ENCODE measurements around the gene IMMT. TPM values are rescaled to one million over a fixed set of nuclear protein-coding genes. Genes with fewer than 3 reads are reported as not detected.

Gene IMMT
- total RNA-seq, 6 donors from 2014 or later = 36.7 to 65.4 (median 54.8) TPM

DNA sequence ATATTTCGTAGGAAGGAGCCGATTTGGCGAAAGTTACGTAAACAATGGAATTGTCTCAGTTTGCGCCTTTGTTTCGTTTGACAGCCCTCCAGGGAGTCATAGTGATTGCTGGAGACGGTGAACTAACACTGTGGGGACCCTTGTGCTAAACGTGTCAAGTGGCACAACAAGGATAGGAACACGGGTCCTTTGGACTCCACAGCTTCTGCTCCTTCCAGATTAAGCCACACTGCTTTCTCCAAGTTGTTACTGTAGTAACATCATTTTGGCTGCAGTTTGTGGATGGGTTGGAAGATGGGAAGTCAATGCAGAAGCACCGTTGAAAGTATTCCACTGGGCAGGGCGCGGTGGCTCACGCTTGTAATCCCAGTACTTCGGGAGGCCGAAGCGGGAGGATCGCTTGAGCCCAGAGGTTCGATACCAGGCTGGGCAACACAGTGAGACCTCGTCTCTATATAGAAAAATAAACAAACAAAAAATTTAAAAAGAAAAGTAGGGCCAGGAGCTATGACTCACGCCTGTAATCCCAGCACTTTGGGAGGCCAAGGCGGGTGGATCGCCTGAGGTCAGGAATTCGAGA, 636 bp upstream of the IMMT start:
- Histone ChIP-seq H3K27me3 (no peaks in the 10 kb centered on the region), H3K27ac (peak overlapping the region; percentile 96 to 100 (median 98)), H3K4me3 (peak overlapping the region; percentile 70 to 98 (median 76)), H3K9me3 (no peaks in the 10 kb centered on the region), H3K4me1 (peaks cover 31 to 57% (median 36%) of the 10 kb centered on the region in 4 donors), H3K36me3 (no peaks in the 10 kb centered on the region)
- WGBS, 2 donors = 49 to 51% methylated on average over 23 of the region's 23 CpGs
- DNase-seq = no peak
- no peak for TF ChIP-seq POLR2AphosphoS5 (IDR thresholded peaks at IDR 0.05)
- no peak for TF ChIP-seq EP300 (IDR thresholded peaks at IDR 0.05)
- TF ChIP-seq, protein P1, sequence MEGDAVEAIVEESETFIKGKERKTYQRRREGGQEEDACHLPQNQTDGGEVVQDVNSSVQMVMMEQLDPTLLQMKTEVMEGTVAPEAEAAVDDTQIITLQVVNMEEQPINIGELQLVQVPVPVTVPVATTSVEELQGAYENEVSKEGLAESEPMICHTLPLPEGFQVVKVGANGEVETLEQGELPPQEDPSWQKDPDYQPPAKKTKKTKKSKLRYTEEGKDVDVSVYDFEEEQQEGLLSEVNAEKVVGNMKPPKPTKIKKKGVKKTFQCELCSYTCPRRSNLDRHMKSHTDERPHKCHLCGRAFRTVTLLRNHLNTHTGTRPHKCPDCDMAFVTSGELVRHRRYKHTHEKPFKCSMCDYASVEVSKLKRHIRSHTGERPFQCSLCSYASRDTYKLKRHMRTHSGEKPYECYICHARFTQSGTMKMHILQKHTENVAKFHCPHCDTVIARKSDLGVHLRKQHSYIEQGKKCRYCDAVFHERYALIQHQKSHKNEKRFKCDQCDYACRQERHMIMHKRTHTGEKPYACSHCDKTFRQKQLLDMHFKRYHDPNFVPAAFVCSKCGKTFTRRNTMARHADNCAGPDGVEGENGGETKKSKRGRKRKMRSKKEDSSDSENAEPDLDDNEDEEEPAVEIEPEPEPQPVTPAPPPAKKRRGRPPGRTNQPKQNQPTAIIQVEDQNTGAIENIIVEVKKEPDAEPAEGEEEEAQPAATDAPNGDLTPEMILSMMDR (IDR thresholded peaks at IDR 0.05) = no peak
- no peak for TF ChIP-seq POLR2A (IDR thresholded peaks at IDR 0.05)
- no peak for ATAC-seq (ENCODE audit: low FRiP score in 2 of 2)

DNA sequence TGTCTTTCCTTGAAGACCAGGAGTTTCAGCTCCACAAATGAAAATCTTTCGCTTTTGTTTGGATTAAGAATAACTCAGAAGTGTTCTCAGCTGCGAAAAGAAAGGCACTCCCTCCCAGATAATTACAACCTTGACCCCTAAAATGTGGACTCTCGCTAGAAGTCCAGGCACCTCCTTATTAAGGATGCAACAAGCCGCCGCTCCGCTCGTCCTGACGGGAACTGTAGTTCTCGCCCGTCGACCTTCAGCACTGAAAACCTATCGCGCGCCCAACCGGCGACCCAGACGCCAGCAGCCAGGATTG, 559 bp downstream of the IMMT start:
- TF ChIP-seq EP300 (IDR thresholded peaks at IDR 0.05) = no peak
- WGBS, 2 donors = 0 to 2% methylated on average over 16 to 17 of the region's 17 CpGs
- Histone ChIP-seq H3K27ac (peak overlapping the region; percentile 96 to 100 (median 98)), H3K4me1 (peaks cover 24 to 57% (median 34%) of the 10 kb centered on the region in 4 donors), H3K36me3 (peaks cover 0 to 5% (median 0%) of the 10 kb centered on the region in 4 donors), H3K9me3 (no peaks in the 10 kb centered on the region), H3K4me3 (peak overlapping the region in 3 of 4 donors; percentile 74 to 98 (median 79)), H3K27me3 (no peaks in the 10 kb centered on the region)
- ATAC-seq (ENCODE audit: low FRiP score in 2 of 2) (no peak), DNase-seq (peak in 1 of 2 donors; percentile 98)

DNA sequence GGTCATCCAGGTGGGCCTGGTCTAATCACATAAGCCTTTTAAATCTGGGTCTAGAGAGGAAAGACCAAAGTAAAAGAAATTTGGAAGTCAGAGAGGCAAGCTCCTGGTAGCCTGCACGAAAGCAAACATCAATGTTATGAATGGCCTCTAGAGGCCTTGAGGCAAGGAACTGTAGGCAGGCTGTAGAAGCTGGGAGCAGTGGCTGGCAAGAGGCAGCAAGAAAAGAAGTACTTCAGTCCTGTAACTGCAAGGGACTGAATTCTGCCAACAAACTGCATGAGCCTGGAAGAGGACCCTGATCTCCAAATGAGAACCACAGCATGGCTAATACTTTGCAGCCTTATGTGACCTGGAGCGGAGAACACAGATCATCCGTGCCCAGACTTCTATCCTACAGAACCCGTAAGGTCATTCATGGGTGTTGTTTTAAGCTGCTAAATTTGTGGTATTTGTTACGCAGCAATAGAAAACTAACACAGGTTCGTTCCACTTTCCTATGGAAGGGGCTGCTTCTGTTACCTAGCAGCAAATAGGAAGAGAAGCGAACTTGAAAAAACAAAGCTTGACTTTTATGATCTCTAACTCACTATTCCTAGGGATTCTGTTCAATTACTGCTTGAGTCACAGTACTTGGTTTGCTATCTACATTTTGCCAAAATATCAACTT, 1.2 kb downstream of the IMMT start:
- ATAC-seq (ENCODE audit: low FRiP score in 2 of 2) (no peak), DNase-seq (no peak)
- Histone ChIP-seq H3K4me3 (peak overlapping the region in 3 of 4 donors; percentile 74 to 98 (median 79)), H3K27me3 (no peaks in the 10 kb centered on the region), H3K36me3 (peaks cover 0 to 6% (median 0%) of the 10 kb centered on the region in 4 donors), H3K4me1 (peaks cover 24 to 61% (median 34%) of the 10 kb centered on the region in 4 donors), H3K27ac (peak overlapping the region; percentile 96 to 100 (median 98)), H3K9me3 (no peaks in the 10 kb centered on the region)
- WGBS, 2 donors = 69 to 81% methylated on average over 7 of the region's 7 CpGs
- TF ChIP-seq, protein P1 (IDR thresholded peaks at IDR 0.05) = no peak
- no peak for TF ChIP-seq POLR2A (IDR thresholded peaks at IDR 0.05)
- no peak for TF ChIP-seq EP300 (IDR thresholded peaks at IDR 0.05)
- TF ChIP-seq POLR2AphosphoS5 (IDR thresholded peaks at IDR 0.05) = no peak

DNA sequence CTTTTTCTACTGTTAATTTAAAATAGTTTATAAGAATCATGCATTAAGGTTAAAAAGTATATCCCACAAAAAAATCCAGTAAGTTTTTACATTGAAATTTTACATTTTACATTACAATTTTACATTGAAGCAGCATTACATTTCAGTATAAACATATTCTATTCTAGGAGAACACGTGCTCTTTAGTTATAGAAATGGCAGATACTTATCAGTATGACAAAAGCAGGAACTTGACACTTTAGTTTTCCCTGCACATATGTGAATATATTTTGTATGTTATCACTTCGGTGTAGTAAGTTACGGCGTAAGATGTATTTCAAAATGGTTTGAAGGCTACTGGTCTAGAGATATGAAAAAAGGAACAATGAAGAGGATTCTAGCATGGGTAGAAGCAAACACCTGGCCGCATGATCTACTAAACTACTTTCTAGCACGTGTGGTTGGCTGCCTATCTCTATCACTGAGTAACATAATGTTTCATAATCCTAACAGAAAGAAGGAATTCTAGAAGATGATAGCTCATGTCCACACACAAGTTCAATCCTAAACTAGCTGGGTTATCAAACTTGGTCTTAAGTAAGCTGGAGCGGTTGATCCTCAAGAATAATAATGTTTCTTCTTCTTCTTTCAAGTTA, 5.4 kb downstream of the IMMT start:
- Histone ChIP-seq H3K27me3 (no peaks in the 10 kb centered on the region), H3K4me1 (peaks cover 21 to 67% (median 44%) of the 10 kb centered on the region in 4 donors), H3K4me3 (no peak overlapping the region), H3K27ac (no peak overlapping the region), H3K36me3 (peaks cover 0 to 13% (median 0%) of the 10 kb centered on the region in 4 donors), H3K9me3 (no peaks in the 10 kb centered on the region)
- TF ChIP-seq, protein P1 (IDR thresholded peaks at IDR 0.05) = no peak
- TF ChIP-seq POLR2A (IDR thresholded peaks at IDR 0.05) = no peak
- TF ChIP-seq POLR2AphosphoS5 (IDR thresholded peaks at IDR 0.05) = no peak
- no peak for TF ChIP-seq EP300 (IDR thresholded peaks at IDR 0.05)
- no peak for DNase-seq
- 70 to 76% methylated on average over 7 of the region's 7 CpGs for WGBS, 2 donors
- ATAC-seq (ENCODE audit: low FRiP score in 2 of 2) = no peak

DNA sequence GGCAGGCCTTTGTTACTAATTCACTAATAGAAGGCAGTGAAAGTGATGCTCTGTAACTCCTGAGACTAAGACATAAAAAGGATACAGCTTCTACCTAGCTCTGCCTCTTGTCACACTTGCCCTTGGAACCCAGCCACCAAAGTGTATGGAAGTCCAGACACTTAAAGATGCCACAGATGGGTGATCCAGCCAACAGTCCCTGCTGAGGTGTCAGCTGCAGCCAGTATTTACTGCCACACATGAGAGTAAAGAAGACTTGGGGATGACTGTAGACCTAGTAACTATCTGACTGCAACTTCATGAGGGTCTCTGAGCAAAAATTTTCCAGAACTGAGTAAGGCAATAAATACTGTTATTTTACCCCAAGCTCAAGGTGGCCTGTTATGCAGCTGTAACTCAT, 8.8 kb downstream of the IMMT start:
- no peak overlapping the region for H3K27ac ChIP-seq
- ATAC-seq (ENCODE audit: low FRiP score in 2 of 2) (no peak), DNase-seq (no peak)
- TF ChIP-seq, protein P1 (IDR thresholded peaks at IDR 0.05) = no peak
- TF ChIP-seq POLR2A (IDR thresholded peaks at IDR 0.05) (no peak), POLR2AphosphoS5 (IDR thresholded peaks at IDR 0.05) (no peak), EP300 (IDR thresholded peaks at IDR 0.05) (no peak)
- no peaks in the 10 kb centered on the region for H3K9me3 ChIP-seq
- H3K36me3 ChIP-seq = peaks cover 0 to 13% (median 0%) of the 10 kb centered on the region in 4 donors
- no peaks in the 10 kb centered on the region for H3K27me3 ChIP-seq
- no peak overlapping the region for H3K4me3 ChIP-seq
- H3K4me1 ChIP-seq = peaks cover 10 to 55% (median 37%) of the 10 kb centered on the region in 4 donors

Data from upper lobe of left lung (tissue), 6 donors.